ENCODE results near the gene NPY2R. TPM values are rescaled to one million over a fixed set of nuclear protein-coding genes. Genes with fewer than 3 reads are reported as not detected.

NPY2R gene
- polyA plus RNA-seq, 3 donors, result not detected

GRCh38 chr4:155173371-155173770, 35.1 kb upstream of the NPY2R start:
- Histone ChIP-seq H3K27me3 (ENCODE audit: control insufficient read depth in 2 of 2, insufficient read depth in 2 of 2, low read length in 2 of 2) (no peaks in the 10 kb centered on the region), H3K9me3 (replicated peaks in 1 of 2; ENCODE audit: control insufficient read depth in 1 of 2, insufficient read depth in 1 of 2, low read length in 2 of 2) (no peaks in the 10 kb centered on the region), H4K20me1 (ENCODE audit: insufficient read depth, low read length) (no peaks in the 10 kb centered on the region), H3K36me3 (replicated peaks in 1 of 2; ENCODE audit: control insufficient read depth in 1 of 2, insufficient read depth in 2 of 2, low read length in 2 of 2) (no peaks in the 10 kb centered on the region), H3K4me3 (replicated peaks in 1 of 3; ENCODE audit: low read depth in 2 of 3, low read length in 3 of 3) (no peak overlapping the region), H3K27ac (ENCODE audit: low read depth in 1 of 2, low read length in 2 of 2) (no peak overlapping the region), H3K4me1 (ENCODE audit: control insufficient read depth in 1 of 2, insufficient read depth in 2 of 2, low read length in 2 of 2) (no peaks in the 10 kb centered on the region), H3K4me2 (replicated peaks; ENCODE audit: extremely low read depth, low read length, poor library complexity, severe bottlenecking) (no peak overlapping the region), H3K9ac (ENCODE audit: insufficient read depth, low read length, poor library complexity, severe bottlenecking) (no peak overlapping the region), H3K79me2 (ENCODE audit: insufficient read depth, low read length) (no peaks in the 10 kb centered on the region), H2AFZ (ENCODE audit: insufficient read depth, low read depth, low read length, poor library complexity, severe bottlenecking) (no peak overlapping the region)
- Mint-ChIP-seq H3K36me3 (no peaks in the 10 kb centered on the region), H3K27me3 (ENCODE audit: low read depth in 3 of 3) (peaks cover 0 to 1% (median 0%) of the 10 kb centered on the region in 3 donors), H3K4me3 (no peak overlapping the region), H3K9me3 (no peaks in the 10 kb centered on the region), H3K27ac (no peak overlapping the region), H3K4me1 (no peaks in the 10 kb centered on the region)
- no CpG with 5 or more reads among the region's 4 CpGs for WGBS (ENCODE audit: insufficient coverage)
- intact Hi-C loops (cut with micrococcal nuclease), result no loop called here
- no peak for TF ChIP-seq CTCF (IDR thresholded peaks at IDR 0.05)
- DNase-seq, result no peak

- Histone ChIP-seq H3K27ac (ENCODE audit: low read depth in 1 of 2, low read length in 2 of 2) (no peak overlapping the region), H2AFZ (ENCODE audit: insufficient read depth, low read depth, low read length, poor library complexity, severe bottlenecking) (no peak overlapping the region), H3K9me3 (replicated peaks in 1 of 2; ENCODE audit: control insufficient read depth in 1 of 2, insufficient read depth in 1 of 2, low read length in 2 of 2) (no peaks in the 10 kb centered on the region), H3K79me2 (ENCODE audit: insufficient read depth, low read length) (no peaks in the 10 kb centered on the region), H3K4me3 (replicated peaks in 1 of 3; ENCODE audit: low read depth in 2 of 3, low read length in 3 of 3) (no peak overlapping the region), H3K27me3 (ENCODE audit: control insufficient read depth in 2 of 2, insufficient read depth in 2 of 2, low read length in 2 of 2) (no peaks in the 10 kb centered on the region), H3K4me1 (ENCODE audit: control insufficient read depth in 1 of 2, insufficient read depth in 2 of 2, low read length in 2 of 2) (no peaks in the 10 kb centered on the region), H4K20me1 (ENCODE audit: insufficient read depth, low read length) (no peaks in the 10 kb centered on the region), H3K4me2 (replicated peaks; ENCODE audit: extremely low read depth, low read length, poor library complexity, severe bottlenecking) (no peak overlapping the region), H3K9ac (ENCODE audit: insufficient read depth, low read length, poor library complexity, severe bottlenecking) (no peak overlapping the region), H3K36me3 (replicated peaks in 1 of 2; ENCODE audit: control insufficient read depth in 1 of 2, insufficient read depth in 2 of 2, low read length in 2 of 2) (no peaks in the 10 kb centered on the region)
- H3K9me3 Mint-ChIP-seq, result no peaks in the 10 kb centered on the region
- no peak overlapping the region for H3K27ac Mint-ChIP-seq
- H3K36me3 Mint-ChIP-seq, result no peaks in the 10 kb centered on the region
- H3K27me3 Mint-ChIP-seq (ENCODE audit: low read depth in 3 of 3), result peaks cover 0 to 1% (median 0%) of the 10 kb centered on the region in 3 donors
- H3K4me3 Mint-ChIP-seq, result no peak overlapping the region
- no peak for TF ChIP-seq CTCF (IDR thresholded peaks at IDR 0.05)
- intact Hi-C loops (cut with micrococcal nuclease), result no loop called here
- WGBS (ENCODE audit: insufficient coverage), result no CpG with 5 or more reads among the region's 1 CpG
- no peak for DNase-seq
- H3K4me1 Mint-ChIP-seq, result no peaks in the 10 kb centered on the region
These were observed 33.8 kb upstream of the NPY2R start for GRCh38 chr4:155174668-155175067.

Measured in CD14-positive monocyte (primary cell).